ENCODE data around the gene GIGYF1.

- TF ChIP-seq CTCF (IDR thresholded peaks at IDR 0.05) (no peak), POLR2A (IDR thresholded peaks at IDR 0.05) (no peak)
Observed at GRCh38 chr7:100685631-100686145, 8.4 kb downstream of the GIGYF1 start.

All from esophagus squamous epithelium (tissue), 4 donors.